GM18519 (cell line): ENCODE data around the gene TAF1L.
"Not testable (repeated sequence)": the region's sequence is repeated elsewhere in the genome, so short reads cannot be mapped to it uniquely, and the experiment has no call there.

Experiments
- ATAC-seq: cut with Tn5 transposase; IDR thresholded peaks from one replicate; pipeline ENCODE4 v1.9.1; 2021; ENCODE audit warnings: mild to moderate bottlenecking, moderate library complexity; ENCODE audit not compliant: unreplicated experiment, low FRiP score

Gene TAF1L, protein sequence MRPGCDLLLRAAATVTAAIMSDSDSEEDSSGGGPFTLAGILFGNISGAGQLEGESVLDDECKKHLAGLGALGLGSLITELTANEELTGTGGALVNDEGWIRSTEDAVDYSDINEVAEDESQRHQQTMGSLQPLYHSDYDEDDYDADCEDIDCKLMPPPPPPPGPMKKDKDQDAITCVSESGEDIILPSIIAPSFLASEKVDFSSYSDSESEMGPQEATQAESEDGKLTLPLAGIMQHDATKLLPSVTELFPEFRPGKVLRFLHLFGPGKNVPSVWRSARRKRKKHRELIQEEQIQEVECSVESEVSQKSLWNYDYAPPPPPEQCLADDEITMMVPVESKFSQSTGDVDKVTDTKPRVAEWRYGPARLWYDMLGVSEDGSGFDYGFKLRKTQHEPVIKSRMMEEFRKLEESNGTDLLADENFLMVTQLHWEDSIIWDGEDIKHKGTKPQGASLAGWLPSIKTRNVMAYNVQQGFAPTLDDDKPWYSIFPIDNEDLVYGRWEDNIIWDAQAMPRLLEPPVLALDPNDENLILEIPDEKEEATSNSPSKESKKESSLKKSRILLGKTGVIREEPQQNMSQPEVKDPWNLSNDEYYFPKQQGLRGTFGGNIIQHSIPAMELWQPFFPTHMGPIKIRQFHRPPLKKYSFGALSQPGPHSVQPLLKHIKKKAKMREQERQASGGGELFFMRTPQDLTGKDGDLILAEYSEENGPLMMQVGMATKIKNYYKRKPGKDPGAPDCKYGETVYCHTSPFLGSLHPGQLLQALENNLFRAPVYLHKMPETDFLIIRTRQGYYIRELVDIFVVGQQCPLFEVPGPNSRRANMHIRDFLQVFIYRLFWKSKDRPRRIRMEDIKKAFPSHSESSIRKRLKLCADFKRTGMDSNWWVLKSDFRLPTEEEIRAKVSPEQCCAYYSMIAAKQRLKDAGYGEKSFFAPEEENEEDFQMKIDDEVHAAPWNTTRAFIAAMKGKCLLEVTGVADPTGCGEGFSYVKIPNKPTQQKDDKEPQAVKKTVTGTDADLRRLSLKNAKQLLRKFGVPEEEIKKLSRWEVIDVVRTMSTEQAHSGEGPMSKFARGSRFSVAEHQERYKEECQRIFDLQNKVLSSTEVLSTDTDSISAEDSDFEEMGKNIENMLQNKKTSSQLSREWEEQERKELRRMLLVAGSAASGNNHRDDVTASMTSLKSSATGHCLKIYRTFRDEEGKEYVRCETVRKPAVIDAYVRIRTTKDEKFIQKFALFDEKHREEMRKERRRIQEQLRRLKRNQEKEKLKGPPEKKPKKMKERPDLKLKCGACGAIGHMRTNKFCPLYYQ (N-terminal part only)

DNA sequence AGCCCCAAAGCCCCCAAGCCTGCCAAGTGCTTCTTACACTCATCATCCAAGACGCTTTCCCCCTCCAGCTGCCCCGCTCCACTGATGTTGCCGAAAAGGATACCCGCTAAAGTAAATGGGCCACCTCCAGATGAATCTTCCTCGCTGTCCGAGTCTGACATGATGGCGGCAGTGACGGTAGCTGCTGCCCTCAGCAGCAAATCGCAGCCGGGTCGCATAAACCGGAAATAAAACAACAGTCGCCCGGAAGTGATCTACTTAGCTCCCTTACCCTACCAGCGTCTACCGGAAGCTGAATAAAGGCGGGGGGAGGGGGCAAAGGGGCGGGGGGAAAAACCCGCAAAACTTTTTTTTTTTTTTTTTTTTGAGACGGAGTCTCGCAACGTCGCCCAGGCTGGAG lies at the start of gene TAF1L:
Gene TAF1L, minus strand, starts transcription at position 308 of the 400 bp plus-strand sequence. Its CDS starts 90 bp downstream, at position 218.
- no peak for ATAC-seq

DNA sequence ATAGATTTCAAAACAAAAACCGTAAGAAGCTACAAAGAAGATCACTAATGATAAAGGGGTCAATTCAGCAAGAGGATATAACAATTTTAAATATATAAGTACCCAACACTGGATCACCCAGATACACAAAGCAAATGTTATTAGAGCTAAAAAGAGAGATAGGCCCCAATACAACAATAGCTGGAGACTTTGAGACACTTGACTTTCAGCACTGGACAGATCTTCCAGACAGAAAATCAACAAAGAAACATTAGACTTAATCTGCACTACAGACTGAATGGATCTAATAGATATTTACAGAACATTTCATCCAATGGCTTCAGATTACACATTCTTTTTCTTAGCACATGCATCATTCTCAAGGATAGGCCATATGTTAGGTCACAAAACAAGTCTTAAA lies 46.3 kb upstream of the TAF1L start:
- no peak for ATAC-seq

DNA sequence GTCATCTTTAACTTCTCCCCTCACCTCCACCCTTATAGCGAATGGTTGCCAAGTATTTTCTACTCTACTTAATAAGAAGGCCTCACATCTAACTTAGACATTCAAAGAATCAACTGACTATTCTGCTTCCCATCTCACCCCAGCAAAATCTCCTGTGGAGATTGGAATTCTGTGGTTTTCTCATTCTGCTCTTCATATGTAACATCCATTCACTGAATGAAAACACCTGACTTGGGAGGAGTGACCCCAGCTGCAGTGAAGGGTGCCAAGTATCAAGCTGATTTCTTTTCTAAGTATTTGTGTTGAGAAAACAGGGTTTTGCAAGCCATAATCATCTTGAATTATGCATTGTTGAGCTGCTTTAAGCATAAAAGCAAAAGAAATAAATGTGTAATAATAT lies 42.5 kb upstream of the TAF1L start:
- no peak for ATAC-seq

DNA sequence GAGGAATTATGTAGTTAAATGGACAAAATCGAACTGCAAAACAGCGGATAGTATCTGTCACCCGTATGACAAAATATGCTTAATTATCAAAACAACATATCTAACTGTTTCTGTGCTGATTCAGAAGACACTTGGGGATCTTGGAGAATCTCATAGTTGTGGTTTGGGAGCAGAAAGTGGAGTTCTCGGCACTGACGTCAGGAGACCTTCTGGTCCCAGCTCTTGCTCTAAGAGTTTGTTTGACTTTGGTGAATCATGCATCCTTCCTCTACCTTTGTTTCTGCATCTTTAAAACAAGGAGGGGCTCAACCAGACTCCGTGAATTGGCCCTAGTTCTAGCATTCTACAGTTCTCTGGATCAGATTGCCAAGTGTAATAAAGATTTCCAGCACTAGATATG lies 37.0 kb upstream of the TAF1L start:
- ATAC-seq, result no peak

DNA sequence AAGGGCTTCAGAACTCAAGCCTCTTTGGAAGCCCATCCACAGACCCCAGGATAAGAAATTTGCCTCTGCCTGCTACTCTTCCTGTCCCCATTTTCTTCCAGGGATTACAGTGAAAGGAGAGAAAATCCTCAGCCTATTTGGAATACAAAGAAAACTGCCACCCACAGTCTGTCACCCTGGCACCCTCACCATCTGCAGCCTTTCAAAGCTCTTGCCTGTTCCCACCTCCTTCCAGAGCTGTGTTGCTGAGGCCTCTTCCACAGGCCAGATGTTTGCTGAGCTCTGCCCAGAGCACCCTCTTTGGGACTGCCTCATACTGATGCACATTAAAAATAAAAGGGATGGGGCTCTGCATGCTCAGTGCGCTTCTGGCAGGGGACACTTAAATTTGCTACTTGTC lies 35.9 kb upstream of the TAF1L start:
- ATAC-seq, result no peak

DNA sequence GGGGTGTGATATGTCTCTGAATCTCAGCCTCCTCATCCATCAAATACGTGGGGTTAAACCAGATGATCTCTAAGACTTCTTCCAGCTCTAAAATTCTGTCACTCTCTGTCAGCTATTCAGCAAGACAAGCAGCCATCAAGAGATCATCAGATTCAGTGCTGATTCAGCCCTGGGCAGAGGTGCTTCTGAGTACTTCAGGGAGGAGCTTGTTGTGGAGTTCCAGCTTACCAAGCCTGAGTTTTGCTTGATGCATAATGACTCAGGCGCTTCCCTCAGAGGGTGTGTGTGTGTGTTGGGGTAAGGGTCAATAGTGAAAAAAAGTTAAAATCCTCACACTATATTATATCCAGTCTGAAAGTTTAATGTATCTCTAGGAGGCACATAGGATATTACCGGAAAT lies 29.6 kb upstream of the TAF1L start:
- ATAC-seq, result no peak

DNA sequence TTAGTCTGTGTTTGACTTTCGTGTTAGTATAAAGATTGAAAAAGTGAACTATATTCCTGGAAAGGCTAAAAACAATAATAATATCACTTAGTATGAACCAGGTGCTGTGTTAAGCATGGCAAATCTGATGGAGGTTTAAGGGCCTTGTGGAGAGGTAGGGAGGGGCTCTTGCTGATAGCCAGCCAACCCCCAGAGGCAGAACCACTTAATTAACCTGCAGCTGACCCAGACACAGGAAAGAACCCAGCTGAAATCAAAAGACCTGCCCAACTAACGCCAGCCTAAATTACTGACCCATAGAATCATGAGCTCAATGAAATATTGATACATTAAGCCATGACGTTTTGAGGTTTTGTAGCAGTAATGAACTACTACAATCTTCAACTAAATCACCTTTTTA lies 28.3 kb upstream of the TAF1L start:
- no peak for ATAC-seq

DNA sequence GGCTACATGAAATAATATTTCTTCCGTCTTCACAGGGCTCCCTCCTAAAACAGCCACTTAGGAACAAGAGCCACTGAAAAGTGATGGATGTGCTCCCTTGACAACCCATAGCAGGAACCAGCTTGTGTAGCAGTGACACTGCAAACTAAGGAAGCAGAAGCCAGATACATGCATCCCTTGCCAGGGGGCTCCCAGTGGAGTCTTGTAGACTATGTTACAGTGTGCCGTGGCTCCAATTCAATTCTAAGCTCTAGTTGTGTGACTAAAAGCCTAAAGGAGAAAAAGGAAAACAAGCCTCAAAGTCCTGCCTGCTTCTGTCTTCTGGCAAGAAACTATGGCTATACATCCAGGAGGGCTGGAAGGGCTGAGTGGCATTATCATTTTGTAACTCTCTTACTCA lies 12.2 kb upstream of the TAF1L start:
- ATAC-seq, result no peak

DNA sequence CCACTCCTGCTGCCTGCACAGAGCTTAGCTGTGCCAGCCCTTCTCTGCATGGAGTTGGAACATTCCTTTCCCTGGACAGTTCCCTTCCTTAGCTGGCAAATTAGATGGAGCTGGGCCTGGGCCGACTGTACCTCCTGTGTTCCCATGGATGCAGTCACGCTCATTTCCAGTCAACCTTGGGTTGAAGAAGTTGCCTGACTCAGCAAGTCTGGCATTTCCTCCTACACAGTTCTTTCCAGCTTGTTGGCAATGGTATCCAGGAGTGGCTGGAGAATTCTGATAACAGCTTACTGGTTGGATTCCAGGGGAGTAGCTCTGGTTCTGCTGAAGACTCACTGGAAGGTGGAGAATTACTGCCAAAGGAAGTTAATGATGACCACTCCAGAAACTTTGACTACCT lies 9.2 kb upstream of the TAF1L start:
- no peak for ATAC-seq

DNA sequence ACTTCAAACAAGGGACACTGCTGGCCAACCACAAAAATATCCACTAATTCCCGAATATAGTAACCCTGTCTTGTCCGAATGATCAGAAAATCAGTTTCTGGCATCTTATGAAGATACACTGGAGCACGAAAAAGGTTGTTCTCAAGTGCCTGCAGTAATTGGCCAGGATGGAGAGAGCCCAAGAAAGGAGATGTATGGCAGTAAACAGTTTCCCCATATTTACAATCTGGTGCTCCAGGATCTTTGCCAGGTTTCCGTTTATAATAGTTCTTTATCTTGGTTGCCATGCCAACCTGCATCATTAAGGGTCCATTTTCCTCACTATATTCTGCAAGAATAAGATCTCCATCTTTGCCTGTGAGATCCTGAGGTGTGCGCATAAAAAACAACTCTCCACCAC lies 2.3 kb downstream of the TAF1L start:
- ATAC-seq, result not testable (repeated sequence)

DNA sequence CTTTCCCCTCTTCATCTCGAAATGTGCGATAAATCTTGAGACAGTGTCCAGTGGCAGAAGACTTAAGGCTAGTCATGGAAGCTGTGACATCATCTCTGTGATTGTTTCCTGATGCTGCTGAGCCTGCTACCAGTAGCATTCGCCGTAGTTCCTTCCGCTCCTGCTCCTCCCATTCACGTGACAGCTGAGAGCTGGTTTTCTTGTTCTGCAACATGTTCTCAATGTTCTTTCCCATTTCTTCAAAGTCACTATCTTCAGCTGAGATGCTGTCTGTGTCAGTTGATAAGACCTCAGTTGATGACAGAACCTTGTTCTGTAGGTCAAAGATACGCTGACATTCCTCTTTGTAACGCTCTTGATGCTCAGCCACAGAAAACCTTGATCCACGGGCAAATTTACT lies 3.5 kb downstream of the TAF1L start:
- ATAC-seq, result no peak

DNA sequence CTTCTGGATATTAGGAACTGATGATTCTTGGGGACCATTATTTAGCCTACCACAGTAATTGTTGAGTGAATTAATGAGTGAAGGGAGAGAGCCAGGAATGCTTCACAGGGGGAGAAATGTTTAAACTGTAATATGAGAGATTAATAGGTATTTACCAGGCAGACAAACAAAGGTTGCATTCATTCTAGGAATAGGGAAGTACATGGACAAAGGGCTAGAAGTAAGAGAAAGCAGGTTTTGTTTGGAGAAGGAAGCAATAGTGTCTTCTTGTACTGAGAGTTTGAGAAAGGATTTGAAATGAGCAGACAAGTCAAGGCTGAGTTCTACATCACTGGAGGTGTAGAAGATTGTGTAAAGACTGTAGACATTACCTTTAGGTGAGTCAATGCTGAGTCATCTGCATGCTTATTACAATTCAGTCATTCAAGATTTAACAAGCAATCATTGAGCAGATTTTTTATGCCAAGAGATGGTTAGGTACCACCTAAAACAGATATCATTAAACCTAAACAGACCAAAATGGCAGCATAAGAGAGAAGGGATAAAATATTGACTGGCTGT lies 8.0 kb downstream of the TAF1L start:
- ATAC-seq, result no peak

DNA sequence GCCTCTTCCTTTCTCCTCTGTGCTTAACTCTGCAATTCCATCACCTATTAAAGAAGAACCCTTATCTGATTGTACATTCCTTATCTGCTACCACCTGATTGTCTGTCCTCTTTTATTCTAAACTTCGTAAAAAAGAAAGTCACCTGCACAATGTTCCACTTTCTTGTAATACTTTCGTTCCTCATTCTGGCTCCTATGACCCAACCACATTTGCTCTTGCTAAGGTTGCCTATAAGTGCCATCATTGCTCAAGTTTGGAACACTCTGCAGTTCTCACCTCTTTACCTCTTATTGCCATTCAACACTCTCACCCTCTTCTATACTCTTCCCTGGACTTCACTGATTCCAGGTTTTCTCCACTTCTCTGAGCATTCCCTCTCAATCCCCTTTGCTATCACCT lies 10.1 kb downstream of the TAF1L start:
- ATAC-seq, result no peak

DNA sequence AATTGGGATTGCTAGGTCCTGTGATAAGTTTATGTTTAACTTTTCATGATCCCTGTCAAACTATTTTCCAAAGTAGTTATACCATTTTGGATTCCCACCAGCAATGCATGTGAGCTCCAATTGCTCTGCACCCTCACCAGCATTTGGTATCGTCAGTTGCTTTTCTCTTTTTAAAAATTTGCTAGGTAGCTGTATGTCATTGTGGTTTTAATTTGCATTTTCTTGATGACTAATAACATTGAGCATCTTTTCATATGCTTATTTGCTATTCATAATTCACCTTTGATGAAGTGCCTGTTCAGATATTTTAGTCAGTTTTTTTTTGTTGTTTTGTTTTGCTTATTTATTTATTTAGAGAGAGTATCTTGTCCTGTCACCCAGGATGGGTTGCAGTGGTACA lies 12.5 kb downstream of the TAF1L start:
- ATAC-seq, result no peak

DNA sequence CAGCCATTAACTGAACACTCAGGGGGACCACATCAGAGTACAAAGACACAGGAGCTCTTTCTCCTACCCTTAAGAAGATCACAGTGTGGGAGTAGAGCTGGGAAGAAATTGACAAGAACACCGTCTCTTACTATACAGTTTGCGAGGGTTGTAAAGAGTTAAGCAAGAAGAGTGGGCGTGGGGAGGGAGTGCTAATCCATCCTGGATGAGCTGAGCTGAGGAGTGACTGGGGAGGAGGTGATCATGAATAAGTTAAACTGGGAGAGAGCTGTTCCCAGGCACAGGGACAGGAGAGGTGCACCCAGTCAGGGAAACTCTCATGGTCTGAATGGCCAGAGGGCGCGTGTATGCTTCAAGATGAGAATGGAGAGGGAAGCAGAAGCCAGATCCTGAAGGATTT lies 17.2 kb downstream of the TAF1L start:
- no peak for ATAC-seq

DNA sequence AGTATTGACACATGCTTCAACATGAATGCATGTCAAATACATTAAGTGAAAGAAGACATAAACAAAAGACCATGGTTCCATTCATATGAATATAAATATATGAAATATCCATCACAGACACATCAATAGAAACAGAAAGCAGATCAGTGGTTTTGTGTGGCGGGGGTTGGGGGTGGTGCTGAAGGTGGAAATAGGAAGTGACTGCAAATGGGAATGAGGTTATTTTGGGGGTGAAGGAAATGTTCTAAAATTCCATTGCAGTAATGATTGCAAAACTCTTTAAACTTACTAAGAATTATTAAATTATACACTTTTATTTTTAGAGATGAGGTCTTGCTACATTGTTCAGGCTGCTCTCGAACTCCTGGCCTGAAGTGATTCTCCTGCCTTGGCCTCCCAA lies 28.7 kb downstream of the TAF1L start:
- ATAC-seq, result no peak

DNA sequence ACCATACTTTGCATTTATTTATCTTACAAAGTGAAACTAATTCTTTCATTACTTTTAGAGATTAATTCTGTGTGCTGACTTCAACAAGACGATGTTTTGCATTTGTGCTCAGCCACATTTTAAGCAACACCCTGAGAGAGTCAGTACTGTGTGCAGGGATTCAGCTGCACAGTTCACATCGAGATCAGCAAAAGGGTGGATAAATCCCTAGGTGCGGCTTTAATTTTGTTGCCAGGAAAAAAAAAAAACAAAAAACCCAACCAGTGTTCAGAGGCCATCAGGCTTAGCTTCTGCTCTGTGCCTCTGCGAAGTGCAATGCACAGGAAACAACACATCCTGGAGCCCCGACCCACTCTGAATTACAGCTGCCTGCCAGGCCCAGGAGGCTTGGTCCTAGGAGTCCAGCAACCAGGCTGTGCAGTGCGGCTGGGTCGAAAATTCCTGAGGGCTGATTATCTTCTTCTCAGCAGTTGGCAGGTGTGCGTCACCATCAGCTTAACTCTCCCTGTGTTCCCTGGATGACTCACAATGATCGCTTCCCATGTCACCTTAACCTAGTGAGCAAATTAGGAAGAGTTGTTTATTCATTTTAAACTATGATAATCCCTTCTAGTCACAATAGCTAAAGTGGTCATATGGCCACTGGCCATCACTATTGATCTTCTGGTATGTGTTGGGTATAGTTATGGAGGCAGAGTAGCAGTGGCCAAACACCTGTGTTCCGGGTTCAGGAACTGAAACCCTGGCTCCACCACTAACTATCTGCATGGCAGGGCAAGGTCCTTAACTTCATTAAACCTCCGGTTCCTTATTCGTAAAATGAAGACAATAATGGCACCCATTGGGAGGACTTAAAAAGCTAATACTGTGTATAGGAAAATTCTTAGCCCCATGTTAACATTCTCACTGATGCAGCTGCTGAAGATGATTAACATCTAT lies 31.3 kb downstream of the TAF1L start:
- ATAC-seq, result no peak

DNA sequence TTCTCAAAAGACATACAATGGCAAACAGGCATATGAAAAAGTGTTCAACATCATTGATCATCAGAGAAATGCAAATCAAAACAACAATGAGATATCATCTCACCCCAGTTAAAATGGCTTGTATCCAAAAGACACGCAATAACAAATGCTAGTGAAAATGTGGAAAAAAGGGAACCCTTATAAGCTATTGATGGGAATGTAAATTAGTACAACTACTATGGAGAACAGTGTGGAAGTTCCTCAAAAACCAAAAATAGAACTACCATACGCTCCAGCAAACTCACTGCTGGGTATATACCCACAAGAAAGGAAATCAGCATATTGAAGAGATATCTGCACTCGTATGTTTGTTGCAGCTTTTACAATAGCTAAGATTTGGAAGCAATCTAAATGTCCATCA lies 36.4 kb downstream of the TAF1L start:
- not testable (repeated sequence) for ATAC-seq

DNA sequence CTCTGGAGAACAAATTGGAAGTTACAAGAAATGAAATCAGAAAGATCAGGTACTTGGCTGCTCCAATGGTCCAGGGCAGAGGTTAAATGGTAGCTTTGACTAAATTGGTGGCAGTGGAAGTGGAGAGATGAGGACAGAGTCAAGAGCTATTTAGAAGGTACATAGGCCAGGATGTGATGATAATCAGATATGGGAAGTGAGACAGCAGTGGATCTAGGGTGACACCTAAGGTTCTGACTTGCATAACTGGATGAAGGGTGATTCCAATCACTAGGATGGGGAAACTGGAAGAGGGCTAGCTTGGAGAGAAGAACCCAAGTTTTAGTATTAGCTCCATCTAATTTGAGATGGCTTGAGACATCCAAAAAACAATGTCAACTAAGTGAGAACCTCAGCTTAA lies 38.5 kb downstream of the TAF1L start:
- ATAC-seq, result no peak
